ENCODE data around the gene STRN4. TPM values are rescaled to one million over a fixed set of nuclear protein-coding genes. Genes with fewer than 3 reads are reported as not detected.
"Not testable (repeated sequence)": the region's sequence is repeated elsewhere in the genome, so short reads cannot be mapped to it uniquely, and the experiment has no call there.

Gene STRN4
- total RNA-seq, 3 donors from 2014 or later (not counting 1 experiment from before 2014, with no cell fraction given) = 125 to 152 (median 125) TPM

DNA sequence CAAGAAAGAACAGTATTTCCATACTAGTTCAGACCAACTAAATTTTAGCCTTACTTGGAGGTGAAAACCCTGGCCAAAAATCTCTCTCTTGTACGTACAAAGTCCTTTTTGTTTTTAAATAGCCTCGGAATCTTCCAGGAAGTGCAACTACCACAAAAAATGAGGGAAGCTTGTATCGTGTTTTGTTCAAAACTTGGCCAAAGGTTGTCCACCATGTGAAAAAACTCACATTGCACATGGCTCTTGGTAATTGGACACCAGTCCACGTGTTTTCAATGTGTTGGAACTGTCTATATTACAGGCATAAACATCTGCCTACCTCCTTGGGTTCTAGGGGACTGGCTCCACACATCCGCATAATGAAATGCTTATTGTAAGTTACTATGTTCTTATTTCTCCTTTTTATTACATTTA is 15.2 kb upstream of the STRN4 start:
- Histone ChIP-seq H3K27ac (ENCODE audit: low read length) (no peak overlapping the region), H3K9me3 (ENCODE audit: control insufficient read depth, insufficient read depth, low read length) (no peaks in the 10 kb centered on the region), H3K36me3 (ENCODE audit: control insufficient read depth, insufficient read depth, low read length) (no peaks in the 10 kb centered on the region), H3K27me3 (ENCODE audit: control insufficient read depth, insufficient read depth, low read length) (no peaks in the 10 kb centered on the region), H3K4me1 (ENCODE audit: control insufficient read depth, insufficient read depth, low read length) (peaks cover 15% of the 10 kb centered on the region), H3K4me3 (ENCODE audit: low read length) (no peak overlapping the region)
- Mint-ChIP-seq H3K9me3 (no peaks in the 10 kb centered on the region), H3K4me1 (peaks cover under 1 to 10% of the 10 kb centered on the region in 2 donors), H3K4me3 (no peak overlapping the region), H3K27me3 (ENCODE audit: low read depth in 2 of 2) (no peaks in the 10 kb centered on the region), H3K36me3 (no peaks in the 10 kb centered on the region), H3K27ac (no peak overlapping the region)
- no peak for DNase-seq
- 96% methylated on average over 5 of the region's 5 CpGs for WGBS (ENCODE audit: insufficient coverage)
- intact Hi-C loops (cut with micrococcal nuclease) = no loop called here
- no peak for ATAC-seq
- TF ChIP-seq, protein P1, sequence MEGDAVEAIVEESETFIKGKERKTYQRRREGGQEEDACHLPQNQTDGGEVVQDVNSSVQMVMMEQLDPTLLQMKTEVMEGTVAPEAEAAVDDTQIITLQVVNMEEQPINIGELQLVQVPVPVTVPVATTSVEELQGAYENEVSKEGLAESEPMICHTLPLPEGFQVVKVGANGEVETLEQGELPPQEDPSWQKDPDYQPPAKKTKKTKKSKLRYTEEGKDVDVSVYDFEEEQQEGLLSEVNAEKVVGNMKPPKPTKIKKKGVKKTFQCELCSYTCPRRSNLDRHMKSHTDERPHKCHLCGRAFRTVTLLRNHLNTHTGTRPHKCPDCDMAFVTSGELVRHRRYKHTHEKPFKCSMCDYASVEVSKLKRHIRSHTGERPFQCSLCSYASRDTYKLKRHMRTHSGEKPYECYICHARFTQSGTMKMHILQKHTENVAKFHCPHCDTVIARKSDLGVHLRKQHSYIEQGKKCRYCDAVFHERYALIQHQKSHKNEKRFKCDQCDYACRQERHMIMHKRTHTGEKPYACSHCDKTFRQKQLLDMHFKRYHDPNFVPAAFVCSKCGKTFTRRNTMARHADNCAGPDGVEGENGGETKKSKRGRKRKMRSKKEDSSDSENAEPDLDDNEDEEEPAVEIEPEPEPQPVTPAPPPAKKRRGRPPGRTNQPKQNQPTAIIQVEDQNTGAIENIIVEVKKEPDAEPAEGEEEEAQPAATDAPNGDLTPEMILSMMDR (IDR thresholded peaks at IDR 0.05) = no peak

DNA sequence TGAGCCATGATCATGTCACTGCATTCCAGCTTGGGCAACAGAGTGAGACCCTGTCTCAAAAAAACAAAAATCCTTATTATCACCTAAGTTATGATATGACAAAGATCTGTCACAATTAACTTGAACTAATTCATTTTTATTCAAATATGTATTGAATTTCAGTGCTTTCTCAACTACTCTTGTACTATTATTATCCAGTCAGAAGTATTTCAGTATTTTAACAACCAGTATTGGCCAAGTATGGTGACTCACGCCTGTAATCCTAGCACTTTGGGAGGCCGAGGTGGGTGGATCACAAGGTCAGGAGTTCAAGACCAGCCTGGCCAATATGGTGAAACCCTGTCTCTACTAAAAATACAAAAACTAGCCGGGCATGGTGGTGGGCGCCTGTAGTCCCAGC is 14.6 kb upstream of the STRN4 start:
- H3K9me3 ChIP-seq (ENCODE audit: control insufficient read depth, insufficient read depth, low read length); H3K27ac Mint-ChIP-seq; H3K27ac ChIP-seq (ENCODE audit: low read length); H3K36me3 ChIP-seq (ENCODE audit: control insufficient read depth, insufficient read depth, low read length); H3K27me3 Mint-ChIP-seq (ENCODE audit: low read depth in 2 of 2); H3K27me3 ChIP-seq (ENCODE audit: control insufficient read depth, insufficient read depth, low read length); DNase-seq; H3K36me3 Mint-ChIP-seq; ATAC-seq; H3K9me3 Mint-ChIP-seq; H3K4me3 Mint-ChIP-seq; intact Hi-C loops (cut with micrococcal nuclease); H3K4me3 ChIP-seq (ENCODE audit: low read length): not testable (repeated sequence)
- 76% methylated on average over 3 of the region's 4 CpGs for WGBS (ENCODE audit: insufficient coverage)
- H3K4me1 Mint-ChIP-seq = peaks cover 0 to 12% of the 10 kb centered on the region in 2 donors
- H3K4me1 ChIP-seq (ENCODE audit: control insufficient read depth, insufficient read depth, low read length) = peaks cover 15% of the 10 kb centered on the region

DNA sequence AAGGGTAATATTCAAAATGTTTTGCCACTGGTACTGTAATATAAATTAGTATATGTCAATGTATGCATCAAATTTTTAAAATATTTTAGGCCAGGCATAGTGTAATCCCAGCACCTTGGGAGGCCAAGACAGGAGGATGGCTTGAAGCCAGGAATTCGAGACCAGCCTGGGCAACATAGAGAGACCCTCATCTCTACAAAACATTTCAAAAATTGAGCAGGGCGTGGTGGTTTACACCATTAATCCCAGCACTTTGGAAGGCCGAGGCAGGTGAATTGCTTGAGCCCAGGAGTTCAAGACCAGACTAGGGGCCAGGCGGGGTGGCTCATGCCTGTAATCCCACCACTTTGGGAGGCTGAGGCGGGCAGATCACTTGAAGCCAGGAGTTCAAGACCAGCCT is 14.1 kb upstream of the STRN4 start:
- Mint-ChIP-seq H3K4me1 (peaks cover 0 to 12% of the 10 kb centered on the region in 2 donors), H3K36me3 (no peaks in the 10 kb centered on the region), H3K27me3 (ENCODE audit: low read depth in 2 of 2) (no peaks in the 10 kb centered on the region), H3K27ac (no peak overlapping the region), H3K4me3 (no peak overlapping the region), H3K9me3 (no peaks in the 10 kb centered on the region)
- ATAC-seq = no peak
- H3K4me3 ChIP-seq (ENCODE audit: low read length) = no peak overlapping the region
- TF ChIP-seq, protein P1 (IDR thresholded peaks at IDR 0.05) = no peak
- intact Hi-C loops (cut with micrococcal nuclease) = no loop called here
- H3K36me3 ChIP-seq (ENCODE audit: control insufficient read depth, insufficient read depth, low read length) = no peaks in the 10 kb centered on the region
- WGBS (ENCODE audit: insufficient coverage) = 90% methylated on average over 5 of the region's 5 CpGs
- no peak for DNase-seq
- H3K27me3 ChIP-seq (ENCODE audit: control insufficient read depth, insufficient read depth, low read length) = no peaks in the 10 kb centered on the region
- H3K27ac ChIP-seq (ENCODE audit: low read length) = no peak overlapping the region
- peaks cover 15% of the 10 kb centered on the region for H3K4me1 ChIP-seq (ENCODE audit: control insufficient read depth, insufficient read depth, low read length)
- H3K9me3 ChIP-seq (ENCODE audit: control insufficient read depth, insufficient read depth, low read length) = no peaks in the 10 kb centered on the region

DNA sequence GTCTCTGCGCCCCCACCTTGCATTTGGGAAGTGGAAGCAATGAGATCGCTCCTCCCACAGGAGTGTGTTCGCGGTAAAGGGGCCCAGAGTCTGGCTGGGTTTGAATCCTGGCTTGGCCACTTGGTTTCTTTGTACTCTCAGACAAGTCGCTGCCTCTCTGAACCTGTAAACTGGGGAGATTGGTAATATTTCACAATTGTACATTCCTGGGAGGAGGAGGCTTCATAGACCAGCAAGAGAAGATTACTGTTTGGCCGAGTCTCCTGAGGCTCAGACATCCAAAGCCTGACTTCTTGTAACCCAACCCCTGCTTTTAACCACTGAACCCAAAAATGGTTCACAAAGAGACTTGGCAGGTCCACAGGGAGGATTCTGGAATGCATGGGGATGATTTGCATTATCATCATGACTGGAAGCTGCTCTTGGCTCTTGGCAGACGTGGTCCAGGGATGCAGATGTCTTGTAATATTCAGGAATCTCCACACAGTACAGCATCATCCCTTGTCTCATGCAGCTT is 13.6 kb upstream of the STRN4 start:
- no peak overlapping the region for H3K4me3 ChIP-seq (ENCODE audit: low read length)
- 96% methylated on average over 7 of the region's 7 CpGs for WGBS (ENCODE audit: insufficient coverage)
- DNase-seq (no peak), ATAC-seq (no peak)
- Mint-ChIP-seq H3K4me1 (peaks cover 0 to 12% of the 10 kb centered on the region in 2 donors), H3K4me3 (no peak overlapping the region), H3K36me3 (no peaks in the 10 kb centered on the region), H3K27ac (no peak overlapping the region), H3K9me3 (no peaks in the 10 kb centered on the region), H3K27me3 (ENCODE audit: low read depth in 2 of 2) (no peaks in the 10 kb centered on the region)
- no peaks in the 10 kb centered on the region for H3K36me3 ChIP-seq (ENCODE audit: control insufficient read depth, insufficient read depth, low read length)
- no peaks in the 10 kb centered on the region for H3K9me3 ChIP-seq (ENCODE audit: control insufficient read depth, insufficient read depth, low read length)
- no peak overlapping the region for H3K27ac ChIP-seq (ENCODE audit: low read length)
- peaks cover 15% of the 10 kb centered on the region for H3K4me1 ChIP-seq (ENCODE audit: control insufficient read depth, insufficient read depth, low read length)
- TF ChIP-seq, protein P1 (IDR thresholded peaks at IDR 0.05) = no peak
- intact Hi-C loops (cut with micrococcal nuclease) = no loop called here
- no peaks in the 10 kb centered on the region for H3K27me3 ChIP-seq (ENCODE audit: control insufficient read depth, insufficient read depth, low read length)

Data from natural killer cell (primary cell).